ENCODE results near the gene POLR3B. TPM values are rescaled to one million over a fixed set of nuclear protein-coding genes. Genes with fewer than 3 reads are reported as not detected.
"Not testable (repeated sequence)": the region's sequence is repeated elsewhere in the genome, so short reads cannot be mapped to it uniquely, and the experiment has no call there.

POLR3B gene
- total RNA-seq, 1 donor from 2014 or later = 11.8 TPM

DNA sequence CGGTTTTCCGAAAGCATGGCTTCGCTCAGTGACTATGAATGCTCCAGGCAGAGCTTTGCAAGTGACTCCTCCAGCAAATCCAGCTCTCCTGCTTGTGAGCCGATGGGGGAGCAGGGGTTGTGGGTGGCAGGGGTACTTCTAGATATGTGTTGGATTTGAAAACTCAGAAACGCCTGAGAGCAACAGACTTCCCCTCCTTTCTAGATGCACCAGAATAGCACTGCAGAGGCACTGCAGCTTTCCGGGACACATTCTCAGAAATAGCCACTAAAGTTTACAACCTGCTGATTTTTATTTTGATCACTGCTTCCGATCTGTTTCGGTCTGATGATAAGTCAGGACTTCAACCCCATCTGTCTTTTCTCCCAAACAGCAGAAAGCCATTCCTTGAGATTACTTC is 46.4 kb upstream of the POLR3B start:
- H3K4me3 Mint-ChIP-seq (ENCODE audit: low read depth) = no peak overlapping the region
- H3K27me3 Mint-ChIP-seq = peaks cover 3% of the 10 kb centered on the region
- no peaks in the 10 kb centered on the region for H3K9me3 Mint-ChIP-seq (ENCODE audit: low read depth)
- DNase-seq (ENCODE audit: low spot score, unreplicated experiment) = no peak
- H3K36me3 Mint-ChIP-seq (ENCODE audit: insufficient read depth) = no peaks in the 10 kb centered on the region
- H3K27ac Mint-ChIP-seq = no peak overlapping the region
- peaks cover 2% of the 10 kb centered on the region for H3K4me1 Mint-ChIP-seq (ENCODE audit: low read depth)
- TF ChIP-seq, protein P1, sequence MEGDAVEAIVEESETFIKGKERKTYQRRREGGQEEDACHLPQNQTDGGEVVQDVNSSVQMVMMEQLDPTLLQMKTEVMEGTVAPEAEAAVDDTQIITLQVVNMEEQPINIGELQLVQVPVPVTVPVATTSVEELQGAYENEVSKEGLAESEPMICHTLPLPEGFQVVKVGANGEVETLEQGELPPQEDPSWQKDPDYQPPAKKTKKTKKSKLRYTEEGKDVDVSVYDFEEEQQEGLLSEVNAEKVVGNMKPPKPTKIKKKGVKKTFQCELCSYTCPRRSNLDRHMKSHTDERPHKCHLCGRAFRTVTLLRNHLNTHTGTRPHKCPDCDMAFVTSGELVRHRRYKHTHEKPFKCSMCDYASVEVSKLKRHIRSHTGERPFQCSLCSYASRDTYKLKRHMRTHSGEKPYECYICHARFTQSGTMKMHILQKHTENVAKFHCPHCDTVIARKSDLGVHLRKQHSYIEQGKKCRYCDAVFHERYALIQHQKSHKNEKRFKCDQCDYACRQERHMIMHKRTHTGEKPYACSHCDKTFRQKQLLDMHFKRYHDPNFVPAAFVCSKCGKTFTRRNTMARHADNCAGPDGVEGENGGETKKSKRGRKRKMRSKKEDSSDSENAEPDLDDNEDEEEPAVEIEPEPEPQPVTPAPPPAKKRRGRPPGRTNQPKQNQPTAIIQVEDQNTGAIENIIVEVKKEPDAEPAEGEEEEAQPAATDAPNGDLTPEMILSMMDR (IDR thresholded peaks at IDR 0.05; ENCODE audit: unreplicated experiment) = no peak

DNA sequence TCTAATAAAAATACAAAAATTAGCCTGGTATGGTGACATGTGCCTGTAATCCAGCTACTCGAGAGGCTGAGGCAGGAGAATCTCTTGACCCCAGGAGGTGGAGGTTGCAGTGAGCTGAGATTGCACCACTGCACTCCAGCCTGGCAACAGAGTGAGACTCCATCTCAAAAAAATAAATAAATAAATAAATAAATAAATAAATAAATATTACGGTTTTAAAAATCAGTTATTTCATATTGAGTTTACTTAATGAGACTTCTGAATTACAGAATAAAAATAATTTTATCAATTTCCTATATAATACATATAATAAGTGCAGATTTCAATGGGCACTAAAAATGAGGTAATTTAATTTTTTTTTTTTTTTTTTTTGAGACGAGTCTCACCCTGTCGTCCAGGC is 44.1 kb upstream of the POLR3B start:
- not testable (repeated sequence) for H3K27me3 Mint-ChIP-seq; H3K27ac Mint-ChIP-seq; H3K36me3 Mint-ChIP-seq (ENCODE audit: insufficient read depth); H3K4me1 Mint-ChIP-seq (ENCODE audit: low read depth); H3K9me3 Mint-ChIP-seq (ENCODE audit: low read depth); DNase-seq (ENCODE audit: low spot score, unreplicated experiment); H3K4me3 Mint-ChIP-seq (ENCODE audit: low read depth)

DNA sequence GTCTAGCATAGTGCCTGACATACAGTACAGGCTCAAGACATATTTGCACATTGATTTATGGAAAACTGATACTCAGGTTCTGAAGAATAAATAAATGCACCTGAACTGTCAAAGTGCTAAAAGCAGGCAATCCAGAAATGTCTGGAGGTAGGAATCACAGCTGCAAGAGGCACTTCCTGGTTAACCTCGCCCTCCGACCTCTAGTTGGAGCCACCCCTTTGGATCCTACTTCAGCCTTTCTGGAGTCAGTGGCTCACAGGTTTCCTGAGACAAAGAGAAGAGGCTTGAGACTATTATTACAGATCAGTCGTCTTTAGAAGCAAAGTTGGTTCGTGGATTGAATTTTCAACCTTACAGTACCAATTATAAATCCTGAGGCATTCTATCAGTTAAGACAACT is 42.0 kb upstream of the POLR3B start:
- no peak overlapping the region for H3K27ac Mint-ChIP-seq
- no peak for DNase-seq (ENCODE audit: low spot score, unreplicated experiment)
- TF ChIP-seq, protein P1 (IDR thresholded peaks at IDR 0.05; ENCODE audit: unreplicated experiment) = no peak
- H3K27me3 Mint-ChIP-seq = no peaks in the 10 kb centered on the region
- no peaks in the 10 kb centered on the region for H3K4me1 Mint-ChIP-seq (ENCODE audit: low read depth)
- H3K36me3 Mint-ChIP-seq (ENCODE audit: insufficient read depth) = peaks cover 4% of the 10 kb centered on the region
- H3K4me3 Mint-ChIP-seq (ENCODE audit: low read depth) = no peak overlapping the region
- no peaks in the 10 kb centered on the region for H3K9me3 Mint-ChIP-seq (ENCODE audit: low read depth)

DNA sequence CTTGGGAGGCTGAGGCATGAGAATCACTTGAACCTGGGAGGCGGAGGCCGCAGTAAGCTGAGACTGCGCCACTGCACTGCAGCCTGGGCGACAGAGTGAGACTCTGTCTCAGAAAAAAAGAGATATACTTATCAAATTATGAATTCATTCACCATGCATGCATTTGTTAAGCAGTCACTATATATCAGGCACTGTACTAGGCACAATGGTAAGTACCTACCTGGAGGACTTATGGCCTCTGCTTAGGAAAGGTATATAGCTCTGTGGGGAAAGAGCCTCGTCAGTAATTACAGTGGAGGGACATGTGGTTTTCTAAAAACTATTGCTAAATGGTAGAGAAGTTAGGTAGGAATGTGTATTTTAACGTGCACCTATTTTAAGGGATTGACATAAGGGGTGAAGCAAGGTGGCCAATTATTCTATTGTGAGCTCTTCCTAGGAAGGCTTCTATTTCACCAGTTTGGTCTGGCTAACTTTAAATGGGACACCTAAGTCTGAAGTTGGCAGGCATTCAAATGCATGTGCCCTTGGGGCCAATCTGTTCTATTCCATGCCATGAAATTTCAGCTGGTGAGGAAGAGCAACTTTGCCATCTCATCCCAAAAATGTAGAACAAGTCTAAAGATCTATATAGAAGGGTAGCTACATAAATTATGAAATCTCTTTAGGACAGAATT is 40.0 kb upstream of the POLR3B start:
- peaks cover 5% of the 10 kb centered on the region for H3K36me3 Mint-ChIP-seq (ENCODE audit: insufficient read depth)
- H3K4me1 Mint-ChIP-seq (ENCODE audit: low read depth) = no peaks in the 10 kb centered on the region
- H3K27me3 Mint-ChIP-seq = no peaks in the 10 kb centered on the region
- no peaks in the 10 kb centered on the region for H3K9me3 Mint-ChIP-seq (ENCODE audit: low read depth)
- no peak overlapping the region for H3K4me3 Mint-ChIP-seq (ENCODE audit: low read depth)
- no peak for DNase-seq (ENCODE audit: low spot score, unreplicated experiment)
- H3K27ac Mint-ChIP-seq = no peak overlapping the region
- TF ChIP-seq, protein P1 (IDR thresholded peaks at IDR 0.05; ENCODE audit: unreplicated experiment) = no peak

DNA sequence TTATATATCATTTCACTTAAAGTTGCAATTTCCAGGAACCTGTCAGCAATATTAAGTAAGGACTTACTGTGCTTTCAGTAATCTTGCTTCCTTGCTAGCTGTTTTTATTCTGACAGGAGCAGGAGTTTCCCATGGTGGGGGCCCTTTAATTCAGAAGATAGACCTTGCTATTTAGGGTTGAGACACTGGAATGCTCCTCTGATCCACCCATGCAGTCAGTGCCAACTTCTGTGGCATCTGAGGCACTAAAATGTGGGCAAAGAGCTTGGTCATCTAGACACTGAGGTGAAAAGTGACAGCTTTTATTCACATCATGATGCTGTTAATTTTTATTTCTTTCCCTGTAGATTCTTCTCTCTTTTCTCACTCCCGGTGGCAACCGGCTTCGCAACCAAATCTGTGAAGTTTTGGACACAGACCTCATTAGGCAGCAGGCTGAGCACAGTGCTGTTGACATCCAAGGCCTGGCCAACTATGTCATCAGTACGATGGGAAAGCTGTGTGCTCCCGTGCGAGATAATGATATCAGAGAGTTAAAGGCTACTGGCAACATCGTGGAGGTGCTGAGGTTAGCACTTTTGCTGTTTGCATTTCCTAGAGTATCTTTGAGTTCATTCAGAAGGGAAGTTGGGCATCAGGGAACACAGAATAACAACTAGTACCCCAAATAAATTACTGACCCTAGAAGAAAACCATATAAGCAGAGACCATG is 36.3 kb upstream of the POLR3B start:
- Mint-ChIP-seq H3K4me1 (ENCODE audit: low read depth) (no peaks in the 10 kb centered on the region), H3K27me3 (no peaks in the 10 kb centered on the region), H3K27ac (no peak overlapping the region), H3K4me3 (ENCODE audit: low read depth) (no peak overlapping the region), H3K9me3 (ENCODE audit: low read depth) (no peaks in the 10 kb centered on the region), H3K36me3 (ENCODE audit: insufficient read depth) (peaks cover 12% of the 10 kb centered on the region)
- DNase-seq (ENCODE audit: low spot score, unreplicated experiment) = no peak
- TF ChIP-seq, protein P1 (IDR thresholded peaks at IDR 0.05; ENCODE audit: unreplicated experiment) = no peak

DNA sequence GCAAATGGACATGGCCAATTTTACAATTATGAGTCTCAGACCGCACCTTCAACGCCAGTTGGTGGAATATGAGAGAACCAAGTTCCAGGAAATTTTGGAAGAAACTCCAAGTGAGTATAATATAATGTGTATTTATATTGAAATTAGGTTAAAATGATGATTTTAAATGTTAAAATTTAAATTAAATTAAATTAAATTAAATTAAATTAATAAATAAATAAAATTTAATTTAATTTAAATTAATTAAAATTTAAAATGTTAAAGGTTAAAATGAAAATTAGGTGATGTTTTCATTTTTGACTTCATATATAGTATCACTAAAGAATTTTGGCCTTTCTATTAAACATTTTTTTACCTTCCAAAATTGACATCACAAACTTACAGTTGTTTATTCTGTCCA is 34.0 kb upstream of the POLR3B start:
- TF ChIP-seq, protein P1 (IDR thresholded peaks at IDR 0.05; ENCODE audit: unreplicated experiment) = no peak
- no peaks in the 10 kb centered on the region for H3K9me3 Mint-ChIP-seq (ENCODE audit: low read depth)
- H3K36me3 Mint-ChIP-seq (ENCODE audit: insufficient read depth) = peaks cover 12% of the 10 kb centered on the region
- no peaks in the 10 kb centered on the region for H3K4me1 Mint-ChIP-seq (ENCODE audit: low read depth)
- no peak overlapping the region for H3K27ac Mint-ChIP-seq
- H3K27me3 Mint-ChIP-seq = no peaks in the 10 kb centered on the region
- no peak overlapping the region for H3K4me3 Mint-ChIP-seq (ENCODE audit: low read depth)
- no peak for DNase-seq (ENCODE audit: low spot score, unreplicated experiment)
